Measurements from ENCODE around the gene RAB3B. TPM values are rescaled to one million over a fixed set of nuclear protein-coding genes. Genes with fewer than 3 reads are reported as not detected.
A peak's percentile ranks its signal among the peaks of the same experiment; 100 is the strongest.
"Not testable (repeated sequence)": the region's sequence is repeated elsewhere in the genome, so short reads cannot be mapped to it uniquely, and the experiment has no call there.

Gene RAB3B
- polyA plus RNA-seq (ENCODE audit: insufficient read length in 3 of 3), result 1 to 10 TPM; 4.3 to 6.5 (median 5.5) TPM
- long read RNA-seq, donor 1, full-length matches to known transcripts, result 1 of 1 reads
- long read RNA-seq, donor 1, partial matches to known transcripts, result 0 of 1 reads
- long read RNA-seq, donor 1, other reads (novel, unspliced or antisense), result 0 of 1 reads
- long read RNA-seq, donor 2, full-length matches to known transcripts, result 1 of 1 reads
- long read RNA-seq, donor 2, partial matches to known transcripts, result 0 of 1 reads
- long read RNA-seq, donor 2, other reads (novel, unspliced or antisense), result 0 of 1 reads
- long read RNA-seq, donor 3, full-length matches to known transcripts, result 2 of 2 reads
- long read RNA-seq, donor 3, partial matches to known transcripts, result 0 of 2 reads
- long read RNA-seq, donor 3, other reads (novel, unspliced or antisense), result 0 of 2 reads
- long read RNA-seq, donor 4, result 0 reads
- long read RNA-seq, donor 5, result 0 reads
- long read RNA-seq, donor 6, full-length matches to known transcripts, result 2 of 2 reads
- long read RNA-seq, donor 6, partial matches to known transcripts, result 0 of 2 reads
- long read RNA-seq, donor 6, other reads (novel, unspliced or antisense), result 0 of 2 reads
- long read RNA-seq, donor 7, full-length matches to known transcripts, result 3 of 3 reads
- long read RNA-seq, donor 7, partial matches to known transcripts, result 0 of 3 reads
- long read RNA-seq, donor 7, other reads (novel, unspliced or antisense), result 0 of 3 reads
- long read RNA-seq, donor 8, result 0 reads
- long read RNA-seq, donor 9, full-length matches to known transcripts, result 2 of 2 reads
- long read RNA-seq, donor 9, partial matches to known transcripts, result 0 of 2 reads
- long read RNA-seq, donor 9, other reads (novel, unspliced or antisense), result 0 of 2 reads
- long read RNA-seq, donor 10, full-length matches to known transcripts, result 1 of 1 reads
- long read RNA-seq, donor 10, partial matches to known transcripts, result 0 of 1 reads
- long read RNA-seq, donor 10, other reads (novel, unspliced or antisense), result 0 of 1 reads
- long read RNA-seq, donor 11, full-length matches to known transcripts, result 1 of 1 reads
- long read RNA-seq, donor 11, partial matches to known transcripts, result 0 of 1 reads
- long read RNA-seq, donor 11, other reads (novel, unspliced or antisense), result 0 of 1 reads
- long read RNA-seq, donor 12, full-length matches to known transcripts, result 1 of 1 reads
- long read RNA-seq, donor 12, partial matches to known transcripts, result 0 of 1 reads
- long read RNA-seq, donor 12, other reads (novel, unspliced or antisense), result 0 of 1 reads
- long read RNA-seq, donor 13, full-length matches to known transcripts, result 3 of 3 reads
- long read RNA-seq, donor 13, partial matches to known transcripts, result 0 of 3 reads
- long read RNA-seq, donor 13, other reads (novel, unspliced or antisense), result 0 of 3 reads
- long read RNA-seq, donor 14, result 0 reads
- long read RNA-seq, donor 15, result 0 reads
- long read RNA-seq, donor 16, result 0 reads

- peak; percentile 64 for DNase-seq
Observed at GRCh38 chr1:51990478-51990965, at the start of gene RAB3B. RAB3B (minus strand) TSS chr1:51990700; CDS start chr1:51977117, 13,583 bp downstream.

DNA sequence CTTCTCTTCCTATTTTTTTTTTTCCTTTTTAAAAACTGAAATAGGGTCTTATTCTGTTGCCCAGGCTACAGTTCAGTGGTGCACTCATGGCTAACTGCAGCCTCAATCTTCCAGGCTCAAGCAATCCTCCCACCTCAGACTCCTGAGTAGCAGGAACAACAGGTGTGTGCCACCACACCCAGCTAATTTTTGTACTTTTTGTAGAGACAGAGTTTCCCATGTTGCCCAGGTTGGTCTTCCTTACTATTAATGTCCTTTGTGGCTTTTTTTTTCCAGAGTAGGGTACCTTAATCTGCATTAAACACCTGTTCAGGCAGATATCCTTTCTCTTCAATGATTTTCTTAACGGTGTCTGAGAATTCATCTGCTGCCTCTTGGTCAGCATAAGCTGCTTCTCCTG is 47.4 kb upstream of the RAB3B start:
- no peak for DNase-seq

GRCh38 chr1:52037402-52037814 is 46.9 kb upstream of the RAB3B start:
- no peak for DNase-seq

- DNase-seq, result no peak
Observed at GRCh38 chr1:52034050-52034384, 43.5 kb upstream of the RAB3B start.

- DNase-seq, result peak; percentile 91
Observed at GRCh38 chr1:52033190-52034049, 42.9 kb upstream of the RAB3B start, which contains the start of gene KTI12. KTI12 (minus strand) TSS chr1:52033810; CDS start chr1:52033761, 49 bp downstream.

DNA sequence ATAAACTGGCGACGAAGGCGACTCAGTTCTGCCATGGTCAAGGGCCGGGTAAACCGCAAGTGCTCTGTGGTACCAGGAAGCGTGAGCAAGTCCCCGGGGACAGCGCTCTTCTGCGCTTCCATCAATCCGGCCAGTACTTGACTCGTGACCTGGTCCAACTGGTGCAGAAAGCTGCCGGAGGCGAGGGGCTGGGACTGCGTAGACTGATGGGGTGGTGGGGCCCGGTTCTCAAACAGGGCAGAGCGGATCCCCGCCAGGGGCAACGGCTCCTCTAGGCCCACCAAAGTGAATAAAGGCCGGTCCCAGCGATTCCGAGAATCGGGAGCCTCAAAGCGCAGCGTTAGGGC is 42.3 kb upstream of the RAB3B start:
- DNase-seq, result no peak

- DNase-seq, result no peak
Observed at GRCh38 chr1:52032124-52032784, 41.8 kb upstream of the RAB3B start.

DNA sequence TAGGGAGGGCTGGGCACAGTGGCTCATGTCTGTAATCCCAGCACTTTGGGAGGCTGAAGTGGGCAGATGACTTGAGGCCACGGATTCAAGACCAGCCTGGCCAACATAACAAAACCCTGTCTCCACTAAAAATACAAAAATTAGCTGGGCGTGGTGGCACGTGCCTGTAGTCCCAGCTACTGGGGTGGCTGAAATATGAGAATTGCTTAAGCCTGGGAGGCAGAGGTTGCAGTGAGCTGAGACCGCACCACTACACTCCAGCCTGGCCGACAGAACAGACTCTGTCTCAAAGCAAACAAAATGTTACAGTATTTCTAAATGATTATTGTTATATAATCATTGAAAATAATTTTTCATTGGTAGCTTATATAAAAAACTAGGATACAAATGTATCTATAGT is 38.3 kb upstream of the RAB3B start:
- DNase-seq, result not testable (repeated sequence)

GRCh38 chr1:52028328-52028727 is 37.8 kb upstream of the RAB3B start:
- DNase-seq, result no peak

- no peak for DNase-seq
Observed at GRCh38 chr1:52026278-52026677, 35.8 kb upstream of the RAB3B start.

- DNase-seq, result no peak
Observed at GRCh38 chr1:52022133-52022532, 31.6 kb upstream of the RAB3B start.

DNA sequence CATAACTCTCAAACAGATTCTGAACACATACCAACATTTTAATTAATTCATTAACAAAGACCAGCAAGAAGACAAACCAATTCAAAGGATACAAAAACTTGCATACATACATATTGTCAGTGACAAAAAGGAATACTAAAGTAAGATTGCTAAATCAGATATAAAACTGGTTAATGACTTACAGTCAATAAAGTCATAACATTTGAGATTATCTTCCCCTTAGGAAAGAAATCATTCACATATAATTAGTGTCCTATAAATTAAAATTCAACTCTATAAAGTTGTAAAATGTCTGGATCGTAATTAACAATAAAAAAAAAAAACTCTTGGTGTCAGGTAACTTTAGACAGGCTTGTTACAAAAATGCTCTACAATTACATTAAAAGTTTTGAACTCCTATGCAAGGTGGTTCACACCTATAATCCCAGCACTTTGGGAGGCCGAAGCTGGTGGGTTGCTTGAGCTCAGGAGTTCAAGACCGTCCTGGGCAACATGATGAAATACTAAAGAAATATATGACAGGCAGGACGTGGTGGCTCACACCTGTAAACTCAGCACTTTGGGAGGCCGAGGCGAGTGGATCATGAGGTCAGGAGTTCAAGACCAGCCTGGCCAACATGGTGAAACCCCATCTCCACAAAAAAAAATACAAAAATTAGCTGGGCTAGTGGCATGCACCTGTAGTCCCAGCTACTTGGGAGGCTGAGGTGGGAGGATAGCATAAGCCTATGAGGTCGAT is 17.7 kb upstream of the RAB3B start:
- DNase-seq, result no peak

DNA sequence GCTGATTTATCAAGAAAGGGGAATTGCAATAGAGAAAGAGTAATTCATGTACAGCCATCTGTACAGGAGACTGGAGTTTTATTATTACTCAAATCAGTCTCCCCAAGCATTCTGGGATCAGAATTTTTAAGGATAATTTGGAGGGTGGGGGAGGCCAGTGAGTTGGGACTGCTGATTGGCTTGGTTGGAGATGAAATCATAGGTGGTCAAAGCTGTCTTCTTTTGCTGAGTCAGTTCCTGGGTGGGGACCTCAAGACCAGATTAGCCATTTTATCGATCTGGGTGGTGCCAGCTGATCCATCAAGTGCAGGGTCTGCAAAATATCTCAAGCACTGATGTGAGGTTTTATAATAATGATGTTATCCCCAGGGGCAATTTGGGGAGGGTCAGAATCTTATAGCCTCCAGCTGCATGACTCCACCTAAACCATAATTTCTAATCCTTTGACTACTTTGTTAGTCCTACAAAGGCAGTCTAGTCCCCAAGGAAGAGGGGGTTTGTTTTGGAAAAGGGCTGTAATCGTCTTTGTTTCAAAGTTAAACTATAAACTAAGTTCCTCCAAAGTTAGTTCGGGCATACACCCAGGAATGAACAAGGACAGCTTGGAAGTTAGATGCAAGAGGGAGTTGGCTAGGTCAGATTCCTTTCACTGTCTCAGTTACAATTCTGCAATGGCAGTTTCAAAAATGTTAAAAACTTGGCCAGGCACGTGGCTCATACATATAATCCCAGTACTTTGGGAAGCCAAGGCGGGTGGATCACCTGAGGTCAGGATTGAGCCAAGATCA is 16.9 kb upstream of the RAB3B start:
- no peak for DNase-seq

DNA sequence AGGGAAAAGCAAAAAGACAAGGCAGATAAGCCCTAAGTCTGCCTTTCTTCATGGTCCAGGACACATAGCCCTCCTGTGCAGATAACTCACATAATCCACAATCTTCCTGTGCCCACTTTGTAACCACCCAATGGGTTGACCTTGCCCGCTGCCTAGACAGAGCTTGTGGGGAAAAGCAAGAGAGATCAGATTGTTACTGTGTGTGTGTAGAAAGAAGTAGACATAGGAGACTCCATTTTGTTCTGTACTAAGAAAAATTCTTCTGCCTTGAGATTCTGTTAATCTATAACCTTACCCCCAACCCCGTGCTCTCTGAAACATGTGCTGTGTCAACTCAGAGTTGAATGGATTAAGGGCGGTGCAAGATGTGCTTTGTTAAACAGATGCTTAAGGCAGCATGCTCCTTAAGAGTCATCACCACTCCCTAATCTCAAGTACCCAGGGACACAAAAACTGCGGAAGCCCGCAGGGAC is 15.6 kb upstream of the RAB3B start:
- DNase-seq, result not testable (repeated sequence)

GRCh38 chr1:52005548-52005947 is 15.0 kb upstream of the RAB3B start:
- DNase-seq, result not testable (repeated sequence)

DNA sequence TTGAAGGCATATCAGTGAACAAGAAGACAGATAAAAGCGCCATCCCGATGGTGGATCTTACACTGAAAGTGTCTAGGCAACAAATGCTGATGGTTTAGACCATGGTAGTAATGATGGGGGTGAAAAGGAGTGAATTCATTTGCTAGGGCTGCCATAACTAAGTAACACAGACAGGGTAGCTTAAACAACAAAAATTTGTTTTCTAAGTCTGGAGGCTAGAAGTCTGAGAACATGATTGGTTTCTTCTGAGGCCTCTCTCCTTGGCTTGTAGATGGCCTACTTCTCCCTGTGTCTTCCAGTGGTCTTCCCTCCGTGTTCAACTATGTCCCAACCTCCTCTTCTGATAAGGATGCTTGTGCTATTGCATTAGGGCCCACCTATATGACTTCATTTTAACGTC is 13.4 kb upstream of the RAB3B start:
- DNase-seq, result no peak

GRCh38 chr1:52002038-52002917 is 11.8 kb upstream of the RAB3B start:
- DNase-seq, result peak; percentile 86
